Central memory CD8-positive, alpha-beta T cell (primary cell): Measurements from ENCODE around the gene TSSC4.
A peak's percentile ranks its signal among the peaks of the same experiment; 100 is the strongest.
"Not testable (repeated sequence)": the region's sequence is repeated elsewhere in the genome, so short reads cannot be mapped to it uniquely, and the experiment has no call there.

Experiments
- ATAC-seq: fragments of 150-1000 bp; cut with Tn5 transposase; replicated peaks from 2 replicates; pipeline ENCODE4 v1.10.0; 2022; ENCODE audit warnings: mild to moderate bottlenecking, moderate FRiP score, moderate number of reproducible peaks; ENCODE audit not compliant: poor library complexity, severe bottlenecking; ENCODE audit errors: extremely low read depth
- DNase-seq, 2 donors: peaks; one replicate each; pipeline ENCODE4 v3.0.0; 2021; ENCODE audit warnings: low spot score in 2 of 2
- H3K27ac Mint-ChIP-seq: one replicate; pipeline ENCODE4 v1.8.0; 2022; ENCODE audit warnings: low read depth, mild to moderate bottlenecking, moderate library complexity, mixed read lengths
- H3K27me3 Mint-ChIP-seq: one replicate; pipeline ENCODE4 v1.8.0; 2022; ENCODE audit warnings: mixed read lengths
- H3K36me3 Mint-ChIP-seq: one replicate; pipeline ENCODE4 v1.8.0; 2022; ENCODE audit warnings: mild to moderate bottlenecking, moderate library complexity, mixed read lengths; ENCODE audit not compliant: insufficient read depth
- H3K4me1 Mint-ChIP-seq: one replicate; pipeline ENCODE4 v1.8.0; 2022; ENCODE audit warnings: mixed read lengths
- H3K4me3 Mint-ChIP-seq: one replicate; pipeline ENCODE4 v1.8.0; 2022; ENCODE audit warnings: mild to moderate bottlenecking, moderate library complexity, mixed read lengths
- H3K9me3 Mint-ChIP-seq: one replicate; pipeline ENCODE4 v1.8.0; 2022; ENCODE audit warnings: mixed read lengths

TSSC4 gene

GRCh38 chr11:2363577-2364370 lies 36.8 kb upstream of the TSSC4 start:
- ATAC-seq: no peak
- H3K4me1 Mint-ChIP-seq: no peaks in the 10 kb centered on the region

DNA sequence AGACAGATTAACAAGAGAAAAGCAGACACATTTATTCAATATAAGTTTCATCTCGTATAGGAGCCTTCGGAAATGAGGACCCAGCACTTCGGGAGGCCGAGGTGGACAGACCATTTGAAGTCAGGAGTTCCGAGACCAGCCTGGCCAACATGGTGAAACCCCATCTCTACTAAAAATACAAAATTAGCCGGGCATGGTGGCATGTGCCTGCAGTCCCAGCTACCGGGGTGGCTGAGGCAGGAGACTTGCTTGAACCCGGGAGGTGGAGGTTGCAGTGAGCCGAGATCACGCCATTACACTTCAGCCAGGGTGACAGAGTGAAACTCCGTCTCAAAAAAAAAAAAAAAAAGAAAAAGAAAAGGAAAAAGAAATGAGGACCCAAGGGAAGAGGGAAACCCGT lies 36.2 kb upstream of the TSSC4 start:
- H3K4me3 Mint-ChIP-seq, H3K27ac Mint-ChIP-seq, H3K36me3 Mint-ChIP-seq, H3K27me3 Mint-ChIP-seq, DNase-seq, ATAC-seq, H3K4me1 Mint-ChIP-seq, H3K9me3 Mint-ChIP-seq: not testable (repeated sequence)

More at GRCh38 chr11:2363577-2364370, 36.8 kb upstream of the TSSC4 start:
- no peaks in the 10 kb centered on the region for H3K36me3 Mint-ChIP-seq
- no peak for DNase-seq
- H3K27ac Mint-ChIP-seq: no peak overlapping the region
- no peak overlapping the region for H3K4me3 Mint-ChIP-seq
- no peaks in the 10 kb centered on the region for H3K9me3 Mint-ChIP-seq
- H3K27me3 Mint-ChIP-seq: no peaks in the 10 kb centered on the region

GRCh38 chr11:2365571-2366210 lies 34.9 kb upstream of the TSSC4 start:
- Mint-ChIP-seq H3K27me3 (no peaks in the 10 kb centered on the region), H3K4me1 (no peaks in the 10 kb centered on the region), H3K9me3 (no peaks in the 10 kb centered on the region), H3K4me3 (no peak overlapping the region), H3K36me3 (no peaks in the 10 kb centered on the region), H3K27ac (no peak overlapping the region)
- DNase-seq (no peak), ATAC-seq (no peak)

DNA sequence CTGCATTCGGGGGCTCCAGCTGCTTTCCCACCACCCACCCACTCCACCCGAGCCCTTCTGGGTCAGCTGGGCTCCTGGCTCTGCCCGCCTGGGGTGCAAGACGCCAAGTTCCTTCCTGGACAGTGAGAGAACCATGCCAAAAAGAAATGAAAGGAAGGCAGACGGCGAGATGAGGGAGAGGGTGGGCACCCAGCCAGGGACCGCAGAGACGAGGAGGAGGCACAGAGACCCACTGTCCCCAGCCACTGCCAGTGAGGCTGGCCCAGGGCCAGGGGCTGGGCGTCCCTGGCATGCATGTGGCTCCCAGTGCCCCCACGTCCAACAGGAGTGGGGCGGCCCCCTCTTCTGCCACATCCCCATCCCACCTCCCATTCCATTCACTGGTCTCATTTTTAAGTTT lies 34.3 kb upstream of the TSSC4 start:
- H3K27ac Mint-ChIP-seq: no peak overlapping the region

DNA sequence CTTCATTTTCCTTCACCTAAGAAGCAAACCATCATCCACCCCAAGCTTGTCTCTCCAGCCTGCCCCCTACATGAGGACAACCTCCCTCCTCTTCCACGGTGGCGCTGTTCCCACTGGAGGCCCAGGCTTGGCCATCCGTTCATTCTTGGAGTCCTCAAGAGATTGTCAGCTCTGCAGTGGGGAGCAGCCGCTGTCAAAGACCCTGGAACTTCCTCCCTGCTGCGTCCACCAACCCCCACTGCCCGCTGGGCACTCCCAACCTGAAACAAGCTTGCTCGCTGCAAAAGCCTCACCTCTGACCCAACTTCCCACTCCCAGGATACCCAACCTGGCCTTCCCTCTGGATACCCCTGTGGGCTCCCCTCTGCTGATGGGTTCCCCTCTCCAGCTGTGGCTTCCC lies 33.8 kb upstream of the TSSC4 start:
- DNase-seq (no peak), ATAC-seq (no peak)
- Mint-ChIP-seq H3K27me3 (no peaks in the 10 kb centered on the region), H3K36me3 (no peaks in the 10 kb centered on the region), H3K4me1 (no peaks in the 10 kb centered on the region), H3K4me3 (no peak overlapping the region), H3K9me3 (no peaks in the 10 kb centered on the region), H3K27ac (no peak overlapping the region)

More for the DNA sequence above, 34.3 kb upstream of the TSSC4 start:
- no peaks in the 10 kb centered on the region for H3K27me3 Mint-ChIP-seq
- ATAC-seq (no peak), DNase-seq (no peak)
- no peaks in the 10 kb centered on the region for H3K36me3 Mint-ChIP-seq
- H3K9me3 Mint-ChIP-seq: no peaks in the 10 kb centered on the region
- no peaks in the 10 kb centered on the region for H3K4me1 Mint-ChIP-seq
- H3K4me3 Mint-ChIP-seq: no peak overlapping the region

DNA sequence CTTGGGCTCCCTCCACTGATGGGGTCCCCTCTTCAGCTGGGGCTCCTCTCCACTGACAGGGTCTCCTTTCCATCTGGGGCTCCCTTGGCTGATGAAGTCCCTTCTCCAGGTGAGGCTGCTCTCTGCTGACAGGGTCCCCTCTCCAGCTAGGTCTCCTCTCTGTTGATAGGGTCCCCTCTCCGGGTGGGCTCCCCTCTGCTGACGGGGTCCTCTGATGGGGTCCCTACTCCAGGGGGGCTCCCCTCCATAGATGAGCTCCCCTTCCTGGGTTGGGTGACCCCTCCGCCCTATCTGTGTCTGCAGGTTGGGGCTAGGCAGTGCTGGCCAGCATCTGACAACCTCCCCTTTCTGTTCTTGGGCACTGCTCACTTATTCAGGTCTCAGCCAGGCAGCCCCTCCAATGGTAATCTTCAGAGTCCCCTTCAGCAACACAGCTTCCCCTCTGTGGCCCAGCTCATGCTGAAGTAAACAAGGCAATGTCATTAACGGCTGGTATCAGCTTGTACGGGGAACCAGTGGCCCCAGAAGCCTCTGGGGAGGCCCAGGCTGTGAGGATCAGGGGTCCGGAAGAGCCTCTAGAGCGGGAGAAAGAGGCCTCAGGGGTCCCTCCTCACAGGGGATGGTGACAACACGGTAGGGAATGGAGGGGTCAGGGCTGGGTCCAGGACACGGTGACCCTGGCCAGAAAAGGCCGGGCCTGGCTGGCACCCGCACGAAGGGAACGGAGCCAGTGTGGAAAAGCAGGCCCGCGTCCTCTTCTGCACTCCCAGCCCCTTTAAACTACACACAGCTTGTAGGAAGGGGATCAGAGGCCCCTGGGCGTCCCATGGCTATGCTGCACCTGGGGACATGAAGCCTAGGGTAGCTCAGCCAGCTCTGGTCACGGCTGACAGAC lies 33.0 kb upstream of the TSSC4 start:
- Mint-ChIP-seq H3K27ac (no peak overlapping the region), H3K36me3 (no peaks in the 10 kb centered on the region), H3K9me3 (no peaks in the 10 kb centered on the region), H3K27me3 (no peaks in the 10 kb centered on the region), H3K4me3 (no peak overlapping the region), H3K4me1 (no peaks in the 10 kb centered on the region)
- ATAC-seq: no peak
- DNase-seq: no peak

GRCh38 chr11:2368178-2368850 lies 32.2 kb upstream of the TSSC4 start:
- Mint-ChIP-seq H3K27me3 (no peaks in the 10 kb centered on the region), H3K4me1 (no peaks in the 10 kb centered on the region), H3K4me3 (no peak overlapping the region), H3K9me3 (no peaks in the 10 kb centered on the region), H3K36me3 (no peaks in the 10 kb centered on the region), H3K27ac (no peak overlapping the region)
- no peak for ATAC-seq
- no peak for DNase-seq

GRCh38 chr11:2368851-2369180 lies 31.7 kb upstream of the TSSC4 start:
- no peaks in the 10 kb centered on the region for H3K36me3 Mint-ChIP-seq
- H3K9me3 Mint-ChIP-seq: no peaks in the 10 kb centered on the region
- H3K27ac Mint-ChIP-seq: no peak overlapping the region
- ATAC-seq (no peak), DNase-seq (no peak)
- no peak overlapping the region for H3K4me3 Mint-ChIP-seq
- no peaks in the 10 kb centered on the region for H3K4me1 Mint-ChIP-seq
- H3K27me3 Mint-ChIP-seq: no peaks in the 10 kb centered on the region

DNA sequence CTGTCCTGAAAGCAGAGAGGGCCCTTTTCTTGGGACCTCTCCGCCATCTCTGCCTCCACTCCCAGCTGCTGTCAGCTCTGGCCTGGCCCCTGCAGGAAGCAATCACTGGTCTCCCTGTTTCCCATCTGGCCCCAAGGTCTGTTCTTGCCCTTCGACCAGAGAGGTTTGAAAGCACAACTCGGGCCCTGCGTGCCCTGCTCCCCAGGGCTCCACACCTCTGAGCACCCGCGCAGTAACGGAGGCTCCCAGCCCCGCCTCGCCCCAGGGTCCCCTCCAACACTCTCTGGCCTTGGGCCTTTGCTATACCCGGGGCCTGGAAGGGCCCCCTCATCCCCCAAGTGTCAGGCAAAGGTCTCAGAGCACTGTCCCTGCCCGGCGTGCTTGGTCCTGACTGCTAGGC lies 31.2 kb upstream of the TSSC4 start:
- no peak overlapping the region for H3K4me3 Mint-ChIP-seq
- no peaks in the 10 kb centered on the region for H3K9me3 Mint-ChIP-seq
- DNase-seq: no peak
- H3K4me1 Mint-ChIP-seq: no peaks in the 10 kb centered on the region
- H3K36me3 Mint-ChIP-seq: no peaks in the 10 kb centered on the region
- H3K27ac Mint-ChIP-seq: no peak overlapping the region
- ATAC-seq: no peak
- H3K27me3 Mint-ChIP-seq: no peaks in the 10 kb centered on the region

- Mint-ChIP-seq H3K4me3 (no peak overlapping the region), H3K27ac (no peak overlapping the region), H3K9me3 (no peaks in the 10 kb centered on the region), H3K4me1 (no peaks in the 10 kb centered on the region), H3K36me3 (no peaks in the 10 kb centered on the region), H3K27me3 (no peaks in the 10 kb centered on the region)
- DNase-seq (no peak), ATAC-seq (no peak)
These were observed 30.7 kb upstream of the TSSC4 start for GRCh38 chr11:2369896-2370295.

GRCh38 chr11:2374456-2375201 lies 25.9 kb upstream of the TSSC4 start:
- no peak overlapping the region for H3K27ac Mint-ChIP-seq
- no peak for DNase-seq

GRCh38 chr11:2375341-2375853 lies 25.2 kb upstream of the TSSC4 start:
- Mint-ChIP-seq H3K4me3 (peak overlapping the region; percentile 48), H3K36me3 (peaks cover 9% of the 10 kb centered on the region), H3K4me1 (peaks cover 20% of the 10 kb centered on the region), H3K27ac (no peak overlapping the region), H3K27me3 (no peaks in the 10 kb centered on the region), H3K9me3 (no peaks in the 10 kb centered on the region)
- ATAC-seq: no peak
- no peak for DNase-seq

More at GRCh38 chr11:2374456-2375201, 25.9 kb upstream of the TSSC4 start:
- peaks cover 13% of the 10 kb centered on the region for H3K4me1 Mint-ChIP-seq
- no peaks in the 10 kb centered on the region for H3K27me3 Mint-ChIP-seq
- ATAC-seq: no peak
- H3K36me3 Mint-ChIP-seq: peaks cover 7% of the 10 kb centered on the region
- no peaks in the 10 kb centered on the region for H3K9me3 Mint-ChIP-seq
- no peak overlapping the region for H3K4me3 Mint-ChIP-seq
